Measurements from ENCODE around the gene SOHLH2.

The SOHLH2 gene

GRCh38 chr13:36259361-36260137 lies 45.2 kb upstream of the SOHLH2 start:
- no peaks in the 10 kb centered on the region for H3K4me1 ChIP-seq (ENCODE audit: insufficient read depth, low read length)
- no peak overlapping the region for H3K9ac ChIP-seq (ENCODE audit: low read depth, low read length)
- DNase-seq = no peak
- H3K9me3 ChIP-seq (ENCODE audit: insufficient read depth, low read length, severe bottlenecking) = no peaks in the 10 kb centered on the region
- H3K4me2 ChIP-seq (ENCODE audit: insufficient read depth, low read length) = no peak overlapping the region
- H3K27me3 ChIP-seq (ENCODE audit: insufficient read depth, low read length, poor library complexity) = no peaks in the 10 kb centered on the region
- H2AFZ ChIP-seq (ENCODE audit: low read depth, low read length) = no peak overlapping the region
- no peak overlapping the region for H3K4me3 ChIP-seq (ENCODE audit: low read depth in 1 of 2, low read length in 2 of 2)
- ATAC-seq (ENCODE audit: insufficient read depth, low read depth) = no peak
- H3K36me3 ChIP-seq (ENCODE audit: insufficient read depth, low read length) = no peaks in the 10 kb centered on the region
- H4K20me1 ChIP-seq (ENCODE audit: insufficient read depth, low read length) = no peaks in the 10 kb centered on the region
- H3K79me2 ChIP-seq (ENCODE audit: insufficient read depth, low read length) = no peaks in the 10 kb centered on the region
- no peak overlapping the region for H3K27ac ChIP-seq (ENCODE audit: low read length)
- TF ChIP-seq CTCF (IDR thresholded peaks at IDR 0.05; ENCODE audit: borderline replicate concordance, extremely low read depth, low read length, poor library complexity, severe bottlenecking) (no peak), EZH2 (IDR thresholded peaks at IDR 0.05; ENCODE audit: borderline replicate concordance, low read depth, low read length, severe bottlenecking) (no peak)

GRCh38 chr13:36258831-36259230 lies 44.5 kb upstream of the SOHLH2 start:
- no peak for ATAC-seq (ENCODE audit: insufficient read depth, low read depth)
- H3K79me2 ChIP-seq (ENCODE audit: insufficient read depth, low read length) = no peaks in the 10 kb centered on the region
- H3K9me3 ChIP-seq (ENCODE audit: insufficient read depth, low read length, severe bottlenecking) = no peaks in the 10 kb centered on the region
- H4K20me1 ChIP-seq (ENCODE audit: insufficient read depth, low read length) = no peaks in the 10 kb centered on the region
- TF ChIP-seq EZH2 (IDR thresholded peaks at IDR 0.05; ENCODE audit: borderline replicate concordance, low read depth, low read length, severe bottlenecking) = no peak
- no peak for TF ChIP-seq CTCF (IDR thresholded peaks at IDR 0.05; ENCODE audit: borderline replicate concordance, extremely low read depth, low read length, poor library complexity, severe bottlenecking)
- no peak for DNase-seq
- no peak overlapping the region for H2AFZ ChIP-seq (ENCODE audit: low read depth, low read length)
- no peak overlapping the region for H3K27ac ChIP-seq (ENCODE audit: low read length)
- no peak overlapping the region for H3K4me2 ChIP-seq (ENCODE audit: insufficient read depth, low read length)
- H3K27me3 ChIP-seq (ENCODE audit: insufficient read depth, low read length, poor library complexity) = no peaks in the 10 kb centered on the region
- no peaks in the 10 kb centered on the region for H3K4me1 ChIP-seq (ENCODE audit: insufficient read depth, low read length)
- H3K9ac ChIP-seq (ENCODE audit: low read depth, low read length) = no peak overlapping the region
- no peaks in the 10 kb centered on the region for H3K36me3 ChIP-seq (ENCODE audit: insufficient read depth, low read length)
- no peak overlapping the region for H3K4me3 ChIP-seq (ENCODE audit: low read depth in 1 of 2, low read length in 2 of 2)

GRCh38 chr13:36251526-36251925 lies 37.2 kb upstream of the SOHLH2 start:
- Histone ChIP-seq H3K9me3 (ENCODE audit: insufficient read depth, low read length, severe bottlenecking) (no peaks in the 10 kb centered on the region), H2AFZ (ENCODE audit: low read depth, low read length) (no peak overlapping the region), H3K27me3 (ENCODE audit: insufficient read depth, low read length, poor library complexity) (no peaks in the 10 kb centered on the region), H3K79me2 (ENCODE audit: insufficient read depth, low read length) (no peaks in the 10 kb centered on the region), H3K27ac (ENCODE audit: low read length) (no peak overlapping the region), H3K36me3 (ENCODE audit: insufficient read depth, low read length) (no peaks in the 10 kb centered on the region), H3K9ac (ENCODE audit: low read depth, low read length) (no peak overlapping the region), H3K4me2 (ENCODE audit: insufficient read depth, low read length) (no peak overlapping the region), H3K4me3 (ENCODE audit: low read depth in 1 of 2, low read length in 2 of 2) (no peak overlapping the region), H4K20me1 (ENCODE audit: insufficient read depth, low read length) (no peaks in the 10 kb centered on the region), H3K4me1 (ENCODE audit: insufficient read depth, low read length) (no peaks in the 10 kb centered on the region)
- TF ChIP-seq EZH2 (IDR thresholded peaks at IDR 0.05; ENCODE audit: borderline replicate concordance, low read depth, low read length, severe bottlenecking) (no peak), CTCF (IDR thresholded peaks at IDR 0.05; ENCODE audit: borderline replicate concordance, extremely low read depth, low read length, poor library complexity, severe bottlenecking) (no peak)
- ATAC-seq (ENCODE audit: insufficient read depth, low read depth) = no peak
- no peak for DNase-seq

All from DND-41 (cell line).